ENCODE results near the gene UCHL5.
A peak's percentile ranks its signal among the peaks of the same experiment; 100 is the strongest.

The UCHL5 gene

DNA sequence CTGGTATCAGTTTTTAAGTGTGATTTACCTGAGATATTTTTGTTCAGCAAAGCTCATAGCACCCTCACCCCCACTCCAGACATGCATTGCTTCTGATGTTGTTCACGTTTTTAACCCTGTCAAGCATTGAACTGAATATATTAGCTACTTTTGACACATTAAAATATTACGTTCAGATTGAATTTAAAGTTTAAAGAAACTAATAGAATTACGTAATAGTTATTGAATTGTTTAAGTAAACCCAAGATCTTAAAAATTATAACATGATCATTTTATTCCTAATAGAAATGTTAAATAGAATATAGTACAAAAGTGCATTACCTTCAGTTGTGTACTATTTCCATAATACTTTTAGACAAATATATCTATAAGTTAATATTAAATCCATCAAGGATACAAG, 27.2 kb upstream of the UCHL5 start:
- DNase-seq (ENCODE audit: extremely low read depth, insufficient read length): no peak
- Histone ChIP-seq H3K36me3 (ENCODE audit: control insufficient read depth, insufficient read depth, low read length) (no peaks in the 10 kb centered on the region; the same call in 1 of the 2 replicates), H3K27me3 (replicated peaks; ENCODE audit: control insufficient read depth, insufficient read depth, low read length) (no peaks in the 10 kb centered on the region), H3K4me3 (replicated peaks; ENCODE audit: low read depth, low read length) (no peak overlapping the region)
- TF ChIP-seq, protein P1, sequence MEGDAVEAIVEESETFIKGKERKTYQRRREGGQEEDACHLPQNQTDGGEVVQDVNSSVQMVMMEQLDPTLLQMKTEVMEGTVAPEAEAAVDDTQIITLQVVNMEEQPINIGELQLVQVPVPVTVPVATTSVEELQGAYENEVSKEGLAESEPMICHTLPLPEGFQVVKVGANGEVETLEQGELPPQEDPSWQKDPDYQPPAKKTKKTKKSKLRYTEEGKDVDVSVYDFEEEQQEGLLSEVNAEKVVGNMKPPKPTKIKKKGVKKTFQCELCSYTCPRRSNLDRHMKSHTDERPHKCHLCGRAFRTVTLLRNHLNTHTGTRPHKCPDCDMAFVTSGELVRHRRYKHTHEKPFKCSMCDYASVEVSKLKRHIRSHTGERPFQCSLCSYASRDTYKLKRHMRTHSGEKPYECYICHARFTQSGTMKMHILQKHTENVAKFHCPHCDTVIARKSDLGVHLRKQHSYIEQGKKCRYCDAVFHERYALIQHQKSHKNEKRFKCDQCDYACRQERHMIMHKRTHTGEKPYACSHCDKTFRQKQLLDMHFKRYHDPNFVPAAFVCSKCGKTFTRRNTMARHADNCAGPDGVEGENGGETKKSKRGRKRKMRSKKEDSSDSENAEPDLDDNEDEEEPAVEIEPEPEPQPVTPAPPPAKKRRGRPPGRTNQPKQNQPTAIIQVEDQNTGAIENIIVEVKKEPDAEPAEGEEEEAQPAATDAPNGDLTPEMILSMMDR (IDR thresholded peaks at IDR 0.05; ENCODE audit: insufficient read depth, low read length, poor library complexity, severe bottlenecking): no peak

DNA sequence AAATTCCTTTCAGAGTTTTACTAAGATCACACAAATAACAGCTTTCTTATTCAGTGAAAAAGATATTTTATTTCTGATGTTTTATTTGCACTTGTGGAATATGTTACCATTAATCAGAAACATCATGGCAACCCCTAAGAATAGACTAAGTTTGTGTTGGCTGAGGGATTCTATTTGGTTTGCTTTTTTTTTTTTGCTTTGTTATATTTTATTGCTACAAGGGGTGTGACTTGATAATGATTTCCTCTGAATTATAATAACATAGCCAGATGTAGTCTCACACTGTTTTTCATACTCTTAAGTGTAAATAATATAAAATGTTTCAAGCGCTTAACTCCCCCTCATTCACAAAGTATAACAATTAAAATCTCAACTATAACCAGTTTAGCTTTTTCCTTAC, 26.1 kb upstream of the UCHL5 start:
- DNase-seq (ENCODE audit: extremely low read depth, insufficient read length): no peak
- Histone ChIP-seq H3K27me3 (replicated peaks; ENCODE audit: control insufficient read depth, insufficient read depth, low read length) (no peaks in the 10 kb centered on the region), H3K4me3 (replicated peaks; ENCODE audit: low read depth, low read length) (no peak overlapping the region), H3K36me3 (ENCODE audit: control insufficient read depth, insufficient read depth, low read length) (no peaks in the 10 kb centered on the region; the same call in 1 of the 2 replicates)
- TF ChIP-seq, protein P1 (IDR thresholded peaks at IDR 0.05; ENCODE audit: insufficient read depth, low read length, poor library complexity, severe bottlenecking): no peak

DNA sequence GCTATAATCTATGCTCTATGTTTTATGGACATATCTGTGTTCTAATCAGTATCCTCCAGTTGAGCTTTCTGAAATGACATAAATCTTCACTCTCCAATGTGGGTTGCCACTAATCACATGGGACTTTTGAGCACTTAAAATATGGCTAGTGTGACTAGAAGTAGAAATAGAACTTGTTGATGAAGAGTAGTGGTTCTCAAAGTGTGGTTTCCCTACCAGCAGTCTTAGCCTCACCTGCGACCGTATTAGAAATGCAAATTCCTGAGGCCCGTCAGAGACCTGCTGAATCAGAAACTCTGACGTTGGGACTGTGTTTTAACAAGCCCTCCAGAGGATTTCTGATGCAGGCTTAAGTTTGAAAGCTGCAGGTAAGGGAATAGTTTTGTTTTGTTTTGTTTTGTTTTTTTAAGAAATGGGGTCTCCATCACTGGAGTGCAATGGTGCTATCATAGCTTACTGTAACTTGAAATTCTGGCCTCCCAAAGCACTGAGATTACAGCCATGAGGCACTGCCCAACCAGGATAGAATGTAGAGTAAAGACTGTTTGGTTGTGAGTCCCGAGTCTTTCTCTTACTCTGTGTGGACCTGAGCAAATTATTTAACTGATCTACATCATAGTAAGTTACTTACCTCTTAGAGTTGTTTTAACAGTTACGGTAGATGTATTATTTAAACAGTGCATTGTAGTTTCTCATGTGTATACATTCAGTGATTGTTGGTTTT, 24.4 kb upstream of the UCHL5 start:
- peak overlapping the region; percentile 50 for H3K4me3 ChIP-seq (replicated peaks; ENCODE audit: low read depth, low read length)
- no peaks in the 10 kb centered on the region for H3K27me3 ChIP-seq (replicated peaks; ENCODE audit: control insufficient read depth, insufficient read depth, low read length)
- no peaks in the 10 kb centered on the region; the same call in none of the 2 replicates for H3K36me3 ChIP-seq (ENCODE audit: control insufficient read depth, insufficient read depth, low read length)
- DNase-seq (ENCODE audit: extremely low read depth, insufficient read length): peak; percentile 27
- TF ChIP-seq, protein P1 (IDR thresholded peaks at IDR 0.05; ENCODE audit: insufficient read depth, low read length, poor library complexity, severe bottlenecking): no peak

DNA sequence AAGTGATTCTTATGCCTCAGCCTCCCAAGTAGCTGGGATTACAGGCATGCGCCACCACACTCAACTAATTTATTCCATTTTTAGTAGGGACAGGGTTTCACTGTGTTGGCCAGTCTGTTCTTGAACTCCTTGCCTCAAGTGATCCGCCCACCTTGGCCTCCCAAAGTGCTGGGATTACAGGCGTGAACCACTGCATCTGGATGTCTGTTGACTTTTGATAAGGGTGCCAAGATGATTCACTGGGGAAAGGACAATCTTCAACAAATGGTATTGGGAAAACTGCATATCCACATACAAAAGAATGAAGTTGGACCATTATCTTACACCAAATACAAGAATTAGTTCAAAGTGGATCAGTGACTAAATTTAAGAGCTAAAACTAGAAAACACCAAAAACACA, 20.0 kb upstream of the UCHL5 start:
- TF ChIP-seq, protein P1 (IDR thresholded peaks at IDR 0.05; ENCODE audit: insufficient read depth, low read length, poor library complexity, severe bottlenecking): no peak
- no peak for DNase-seq (ENCODE audit: extremely low read depth, insufficient read length)
- Histone ChIP-seq H3K27me3 (replicated peaks; ENCODE audit: control insufficient read depth, insufficient read depth, low read length) (no peaks in the 10 kb centered on the region), H3K36me3 (ENCODE audit: control insufficient read depth, insufficient read depth, low read length) (peaks cover 2% of the 10 kb centered on the region), H3K4me3 (replicated peaks; ENCODE audit: low read depth, low read length) (no peak overlapping the region)

DNA sequence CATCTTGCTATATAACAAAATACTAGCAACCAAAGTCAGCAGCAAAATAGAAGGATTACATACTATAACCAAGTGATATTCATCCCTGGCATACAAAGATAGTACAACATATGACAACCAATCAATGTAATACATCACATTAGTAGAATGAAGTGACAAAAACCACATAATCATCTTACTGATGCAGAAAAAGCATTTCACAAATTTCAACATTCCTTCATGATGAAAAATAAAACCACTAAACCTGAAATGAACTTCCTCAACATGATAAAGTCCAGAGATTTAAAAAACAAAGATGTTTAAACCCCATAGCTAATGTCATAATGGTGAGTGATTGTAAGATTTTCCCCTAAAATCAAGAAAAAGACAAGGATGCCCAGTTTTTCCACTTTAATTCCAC, 18.8 kb upstream of the UCHL5 start:
- TF ChIP-seq, protein P1 (IDR thresholded peaks at IDR 0.05; ENCODE audit: insufficient read depth, low read length, poor library complexity, severe bottlenecking): no peak
- H3K27me3 ChIP-seq (replicated peaks; ENCODE audit: control insufficient read depth, insufficient read depth, low read length): no peaks in the 10 kb centered on the region
- DNase-seq (ENCODE audit: extremely low read depth, insufficient read length): no peak
- H3K4me3 ChIP-seq (replicated peaks; ENCODE audit: low read depth, low read length): no peak overlapping the region
- H3K36me3 ChIP-seq (ENCODE audit: control insufficient read depth, insufficient read depth, low read length): peaks cover 2% of the 10 kb centered on the region
